Ureter (tissue), 1 donor: ENCODE data around the gene PRR12. TPM values are rescaled to one million over a fixed set of nuclear protein-coding genes. Genes with fewer than 3 reads are reported as not detected.

Experiments
- DNase-seq: peaks from one replicate; pipeline ENCODE4 v3.0.0-alpha.2; 2020; ENCODE audit warnings: low spot score
- total RNA-seq: library from RNA; stranded (reverse); gene quantifications from one replicate; pipeline ENCODE4 v1.2.4, GENCODE V29; 2023
- donor health status: DM: yes; HTN: yes; CAD: no.

The PRR12 gene
- total RNA-seq, 1 donor from 2014 or later = 40.6 TPM

- no peak for DNase-seq
Observed at GRCh38 chr19:49560358-49560900, 30.6 kb upstream of the PRR12 start.

GRCh38 chr19:49564616-49565045 is 26.4 kb upstream of the PRR12 start:
- no peak for DNase-seq

GRCh38 chr19:49565261-49565660 is 25.7 kb upstream of the PRR12 start:
- no peak for DNase-seq

- DNase-seq = no peak
Observed at GRCh38 chr19:49566302-49566701, 24.7 kb upstream of the PRR12 start.

- DNase-seq = no peak
Observed at GRCh38 chr19:49567861-49568441, 23.0 kb upstream of the PRR12 start.

GRCh38 chr19:49570138-49570856 is 20.7 kb upstream of the PRR12 start:
- no peak for DNase-seq

GRCh38 chr19:49570997-49571676 is 19.8 kb upstream of the PRR12 start:
- DNase-seq = no peak

GRCh38 chr19:49573009-49573408 is 18.0 kb upstream of the PRR12 start:
- DNase-seq = no peak

- no peak for DNase-seq
Observed at GRCh38 chr19:49573425-49573824, 17.6 kb upstream of the PRR12 start.

- DNase-seq = no peak
Observed at GRCh38 chr19:49574206-49574755, 16.7 kb upstream of the PRR12 start.

GRCh38 chr19:49579193-49579592 is 11.8 kb upstream of the PRR12 start:
- DNase-seq = no peak

GRCh38 chr19:49579947-49580263 is 11.1 kb upstream of the PRR12 start:
- no peak for DNase-seq

GRCh38 chr19:49580264-49581006 is 10.5 kb upstream of the PRR12 start, which contains the start of gene NOSIP:
NOSIP (minus strand) TSS chr19:49580556; CDS start chr19:49560691, 19,865 bp downstream.
- peak; percentile 96 for DNase-seq

GRCh38 chr19:49581007-49581508 is 9.9 kb upstream of the PRR12 start, which contains the start of gene PRRG2:
PRRG2 (plus strand) TSS chr19:49581316; CDS start chr19:49583220, 1,904 bp downstream.
- peak; percentile 56 for DNase-seq

GRCh38 chr19:49583239-49583638 is 7.7 kb upstream of the PRR12 start:
- DNase-seq = no peak

- no peak for DNase-seq
Observed at GRCh38 chr19:49585023-49585422, 6.0 kb upstream of the PRR12 start.

GRCh38 chr19:49587227-49587626 is 3.8 kb upstream of the PRR12 start:
- no peak for DNase-seq

- no peak for DNase-seq
Observed at GRCh38 chr19:49588365-49589122, 2.4 kb upstream of the PRR12 start.

- no peak for DNase-seq
Observed at GRCh38 chr19:49589502-49589905, 1.5 kb upstream of the PRR12 start.
